Skeletal muscle satellite cell (primary cell): ENCODE measurements around the gene RAPGEF3.

Experiments
- H3K27me3 ChIP-seq: 2 replicates; pipeline ENCODE4 v1.7.0; 2013; ENCODE audit warnings: low read length; ENCODE audit not compliant: control insufficient read depth, insufficient read depth
- H3K36me3 ChIP-seq: 2 replicates; pipeline ENCODE4 v1.7.0; 2013; ENCODE audit warnings: mild to moderate bottlenecking, control low read depth, low read length; ENCODE audit not compliant: insufficient read depth
- H3K4me1 ChIP-seq: 2 replicates; pipeline ENCODE4 v1.7.0; 2013; ENCODE audit warnings: low read length; ENCODE audit not compliant: control insufficient read depth, insufficient read depth
- H3K4me2 ChIP-seq: 2 replicates; pipeline ENCODE4 v1.7.0; 2013; ENCODE audit warnings: mild to moderate bottlenecking, low read length
- H3K4me3 ChIP-seq: 2 replicates; pipeline ENCODE4 v1.7.0; 2013; ENCODE audit warnings: low read length
- H3K9ac ChIP-seq: 2 replicates; pipeline ENCODE4 v1.7.0; 2013; ENCODE audit warnings: mild to moderate bottlenecking, low read depth, low read length, moderate library complexity
- H3K9me3 ChIP-seq: replicated peaks from 2 replicates; pipeline ENCODE4 v1.7.0; 2013; ENCODE audit warnings: mild to moderate bottlenecking, control low read depth, low read length

Gene RAPGEF3

DNA sequence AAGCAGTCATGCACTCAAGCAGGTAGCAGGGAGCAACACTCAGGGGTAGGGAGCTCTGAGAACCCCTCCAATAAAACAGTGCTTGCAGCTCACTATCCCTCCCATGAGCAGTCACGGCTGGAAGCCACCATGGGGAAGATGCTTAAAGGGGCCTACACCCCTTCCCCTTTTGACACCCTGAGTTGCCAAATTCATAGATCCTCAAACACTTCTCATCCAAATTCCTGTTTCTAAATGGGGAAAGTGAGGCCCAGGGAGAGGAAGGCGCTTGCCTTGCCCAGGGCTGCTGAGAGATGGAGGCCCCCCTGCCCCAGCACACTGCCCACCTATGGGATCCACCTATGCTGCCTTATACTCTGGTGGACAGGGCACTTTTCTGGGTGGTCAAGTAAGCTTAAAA lies 26.2 kb downstream of the RAPGEF3 start:
- H3K27me3 ChIP-seq, result no peaks in the 10 kb centered on the region
- H3K4me3 ChIP-seq, result no peak overlapping the region
- no peak overlapping the region for H3K4me2 ChIP-seq
- H3K36me3 ChIP-seq, result no peaks in the 10 kb centered on the region
- no peaks in the 10 kb centered on the region for H3K9me3 ChIP-seq
- H3K9ac ChIP-seq, result no peak overlapping the region
- H3K4me1 ChIP-seq, result peaks cover 51% of the 10 kb centered on the region

DNA sequence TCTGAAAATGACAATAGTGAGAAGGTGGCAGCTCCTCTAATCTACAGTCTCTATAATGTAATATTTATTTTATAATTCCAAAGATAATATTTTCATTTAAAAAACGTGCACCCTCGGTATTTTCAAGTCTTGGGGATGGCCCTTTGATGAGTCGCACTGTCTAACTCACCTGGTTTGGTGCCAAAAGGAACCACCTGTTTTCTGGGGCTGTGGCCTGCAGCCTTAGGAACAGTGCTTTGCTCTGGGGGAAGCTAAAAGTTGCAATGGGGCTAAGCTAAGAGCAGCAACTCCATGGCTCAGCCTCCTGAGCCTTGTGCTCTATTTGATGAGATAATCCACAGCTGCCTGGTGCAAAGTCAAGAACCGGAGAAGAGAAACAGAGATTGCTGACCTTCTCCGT lies 27.0 kb downstream of the RAPGEF3 start:
- H3K9ac ChIP-seq, result no peak overlapping the region
- peaks cover 43% of the 10 kb centered on the region for H3K4me1 ChIP-seq
- no peak overlapping the region for H3K4me2 ChIP-seq
- no peaks in the 10 kb centered on the region for H3K27me3 ChIP-seq
- H3K36me3 ChIP-seq, result no peaks in the 10 kb centered on the region
- no peak overlapping the region for H3K4me3 ChIP-seq
- no peaks in the 10 kb centered on the region for H3K9me3 ChIP-seq

DNA sequence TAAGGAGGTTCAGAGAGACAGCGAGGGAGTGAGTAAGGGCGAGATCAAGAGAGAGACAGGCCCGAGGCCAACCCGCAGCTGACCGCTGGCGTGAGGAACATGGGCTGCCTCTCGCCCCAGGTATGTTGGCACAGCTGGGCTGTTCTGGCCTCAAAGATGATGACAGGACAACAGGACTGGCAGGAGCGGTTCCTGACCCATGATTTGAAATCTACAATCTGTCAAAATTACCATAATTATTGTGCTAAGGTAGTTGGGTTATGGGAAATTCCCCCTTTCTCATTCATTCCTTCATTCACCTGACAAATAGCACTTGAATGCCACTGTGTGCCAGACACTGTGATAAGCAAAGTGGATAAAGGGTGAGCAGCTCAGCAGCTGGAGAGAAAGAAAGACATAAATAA lies 28.3 kb downstream of the RAPGEF3 start:
- Histone ChIP-seq H3K27me3 (no peaks in the 10 kb centered on the region), H3K4me3 (no peak overlapping the region), H3K9ac (no peak overlapping the region), H3K36me3 (no peaks in the 10 kb centered on the region), H3K4me1 (peaks cover 40% of the 10 kb centered on the region), H3K9me3 (no peaks in the 10 kb centered on the region), H3K4me2 (peak overlapping the region; percentile 2)

DNA sequence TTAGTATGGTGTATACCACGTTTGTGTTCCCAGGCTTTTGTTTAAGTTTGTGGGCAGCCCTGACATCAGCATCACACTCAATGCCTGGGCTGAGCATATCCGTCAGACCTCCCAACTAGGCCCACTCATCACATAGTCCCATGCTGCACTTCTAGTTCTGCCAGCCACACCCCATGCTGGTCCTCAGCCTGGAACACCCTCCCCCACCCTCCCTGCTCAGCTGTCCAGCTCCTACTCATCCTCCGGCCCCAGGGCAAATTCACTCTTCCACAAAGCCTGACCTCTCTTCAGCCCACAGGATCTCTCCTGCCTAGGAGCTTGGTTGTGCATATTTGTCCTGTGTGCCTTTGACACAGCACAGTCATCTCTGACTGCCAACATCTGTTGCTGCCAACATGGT lies 29.4 kb downstream of the RAPGEF3 start:
- Histone ChIP-seq H3K36me3 (no peaks in the 10 kb centered on the region), H3K4me1 (peaks cover 34% of the 10 kb centered on the region), H3K4me2 (peak overlapping the region; percentile 31), H3K9ac (no peak overlapping the region), H3K9me3 (no peaks in the 10 kb centered on the region), H3K4me3 (no peak overlapping the region), H3K27me3 (no peaks in the 10 kb centered on the region)

DNA sequence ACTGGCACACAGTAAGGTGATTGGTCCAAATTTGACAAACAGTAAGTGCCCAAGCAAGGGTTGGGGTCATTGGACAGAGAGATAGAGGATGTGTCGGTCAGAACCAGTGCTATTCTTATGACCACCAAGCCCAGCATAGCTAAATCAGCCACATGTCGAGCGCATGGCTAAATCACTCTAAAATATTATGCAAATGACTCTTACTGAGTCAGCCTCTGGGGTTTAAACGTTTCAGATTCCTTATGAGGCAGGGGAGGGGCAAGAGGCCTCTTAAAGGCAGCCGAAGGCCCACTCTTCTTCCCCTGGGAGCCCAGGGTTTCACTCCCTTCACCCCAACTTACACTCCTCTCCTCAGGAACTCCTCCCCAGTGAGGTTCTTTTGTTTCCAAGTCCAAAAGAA lies 32.8 kb downstream of the RAPGEF3 start:
- Histone ChIP-seq H3K9me3 (no peaks in the 10 kb centered on the region), H3K36me3 (no peaks in the 10 kb centered on the region), H3K4me3 (no peak overlapping the region), H3K27me3 (no peaks in the 10 kb centered on the region), H3K9ac (no peak overlapping the region), H3K4me1 (peaks cover 34% of the 10 kb centered on the region), H3K4me2 (peak overlapping the region; percentile 34)

DNA sequence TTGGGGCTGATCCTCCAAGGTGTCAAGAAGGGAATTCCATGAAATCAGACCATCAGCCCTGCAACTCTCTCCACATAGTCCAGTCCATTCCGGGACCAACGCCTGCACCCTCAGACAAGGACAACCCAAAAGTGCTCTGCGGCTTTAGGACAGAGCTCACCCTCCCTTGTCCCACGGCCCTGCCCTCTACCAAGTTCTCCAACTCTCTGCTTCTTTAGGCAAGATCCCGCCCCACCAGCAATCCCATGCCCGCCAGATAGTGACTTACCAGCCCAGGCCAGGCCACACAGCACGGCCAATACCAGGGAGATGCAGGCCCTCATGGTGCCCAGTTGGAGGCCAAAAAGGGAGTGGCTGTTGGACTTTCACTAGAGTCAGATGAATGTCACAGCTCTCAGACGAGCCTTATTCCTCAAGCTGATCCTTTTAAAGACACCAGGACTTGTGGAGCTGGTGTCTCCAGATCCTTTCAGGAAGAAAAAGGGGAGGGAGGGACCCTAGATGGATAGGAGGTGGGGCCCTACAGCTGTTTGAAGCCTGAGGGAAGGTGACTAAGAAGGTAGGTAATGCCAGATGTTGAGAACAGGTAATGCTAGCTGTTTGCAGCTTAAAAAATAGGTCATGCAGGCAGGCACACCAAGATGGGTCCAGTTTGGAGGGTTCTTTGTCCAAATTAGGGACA lies 33.4 kb downstream of the RAPGEF3 start, which contains the start of gene ENDOU:
ENDOU (minus strand) TSS at position 400 of the 682 bp plus-strand sequence; CDS start at position 323, 77 bp downstream.
- H3K4me3 ChIP-seq, result no peak within 1 kb of the TSS
- H3K9ac ChIP-seq, result no peak within 1 kb of the TSS
- no peaks in the 10 kb centered on the region for H3K9me3 ChIP-seq
- no peaks in the 10 kb centered on the region for H3K36me3 ChIP-seq
- peaks cover 27% of the 10 kb centered on the region for H3K4me1 ChIP-seq
- peak within 1 kb of the TSS; percentile 34 for H3K4me2 ChIP-seq
- H3K27me3 ChIP-seq, result no peaks in the 10 kb centered on the region

DNA sequence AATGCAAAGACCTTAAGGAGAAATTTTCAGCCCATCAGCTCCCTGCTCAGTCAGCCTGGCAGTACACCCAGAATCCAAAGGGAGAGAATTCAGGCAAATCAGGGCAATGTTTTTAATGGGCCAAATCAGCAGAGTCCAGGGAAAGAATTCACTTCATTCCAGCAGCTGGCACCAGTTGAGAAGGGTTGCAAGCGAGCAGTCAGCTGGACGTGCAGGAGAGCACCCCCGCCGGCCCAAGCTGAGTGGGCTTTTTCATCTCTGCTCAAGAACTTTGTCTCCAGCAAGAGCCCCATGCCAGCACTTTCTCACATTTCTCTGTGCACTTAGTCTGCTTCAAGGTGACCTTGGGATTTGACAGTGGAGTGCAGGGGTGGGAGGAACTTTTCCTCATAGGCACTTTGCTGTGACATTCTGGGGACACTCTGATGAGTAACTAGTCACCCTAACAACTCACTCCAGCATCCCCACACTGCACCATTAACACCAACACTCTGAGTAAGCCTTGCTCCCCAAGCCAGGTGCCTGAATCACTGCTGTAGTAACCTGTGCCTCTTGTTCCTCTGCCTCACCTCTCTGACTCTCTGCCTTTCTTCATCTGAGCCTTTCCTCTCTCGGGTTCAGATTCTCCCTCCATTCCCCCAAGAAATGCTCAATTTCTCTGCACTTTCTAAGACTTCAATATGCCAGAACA lies 35.6 kb downstream of the RAPGEF3 start:
- no peaks in the 10 kb centered on the region for H3K36me3 ChIP-seq
- no peaks in the 10 kb centered on the region for H3K27me3 ChIP-seq
- no peak overlapping the region for H3K9ac ChIP-seq
- H3K9me3 ChIP-seq, result no peaks in the 10 kb centered on the region
- H3K4me3 ChIP-seq, result no peak overlapping the region
- H3K4me2 ChIP-seq, result no peak overlapping the region
- H3K4me1 ChIP-seq, result peaks cover 11% of the 10 kb centered on the region

DNA sequence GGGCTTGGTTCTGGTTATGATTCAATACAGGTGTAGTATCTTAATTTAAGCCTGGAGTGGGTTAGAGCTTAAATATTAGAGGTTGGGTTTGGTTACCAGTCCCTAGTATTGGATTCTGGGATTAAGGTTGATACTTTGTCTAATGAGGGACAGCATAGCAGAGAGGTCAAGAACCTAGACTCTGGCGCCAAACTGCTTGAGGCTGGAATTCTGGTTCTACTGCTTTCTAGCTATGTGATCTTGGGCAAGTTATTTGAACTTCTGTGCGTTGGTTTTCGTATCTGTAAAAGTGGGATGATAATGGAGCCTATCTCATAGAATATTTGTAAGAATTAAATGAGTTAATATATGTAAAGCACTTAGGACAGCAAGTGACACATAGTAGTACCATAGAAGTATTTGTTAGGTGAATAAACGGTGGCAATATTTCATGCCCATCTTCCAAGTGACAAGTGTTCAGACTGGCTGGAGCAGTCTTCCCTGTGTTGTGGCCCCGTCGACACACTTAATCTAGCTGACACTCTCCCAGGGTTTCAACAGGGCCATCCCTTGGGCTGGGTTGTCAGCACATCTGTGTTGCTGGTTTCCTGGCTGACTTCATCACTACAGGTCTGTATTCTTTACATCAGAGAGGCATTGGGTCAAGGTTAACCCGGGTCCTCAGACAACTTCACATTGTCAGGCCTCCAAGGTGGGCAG lies 36.4 kb downstream of the RAPGEF3 start:
- Histone ChIP-seq H3K27me3 (no peaks in the 10 kb centered on the region), H3K9me3 (no peaks in the 10 kb centered on the region), H3K9ac (no peak overlapping the region), H3K36me3 (no peaks in the 10 kb centered on the region), H3K4me3 (no peak overlapping the region), H3K4me1 (peaks cover 18% of the 10 kb centered on the region), H3K4me2 (no peak overlapping the region)

DNA sequence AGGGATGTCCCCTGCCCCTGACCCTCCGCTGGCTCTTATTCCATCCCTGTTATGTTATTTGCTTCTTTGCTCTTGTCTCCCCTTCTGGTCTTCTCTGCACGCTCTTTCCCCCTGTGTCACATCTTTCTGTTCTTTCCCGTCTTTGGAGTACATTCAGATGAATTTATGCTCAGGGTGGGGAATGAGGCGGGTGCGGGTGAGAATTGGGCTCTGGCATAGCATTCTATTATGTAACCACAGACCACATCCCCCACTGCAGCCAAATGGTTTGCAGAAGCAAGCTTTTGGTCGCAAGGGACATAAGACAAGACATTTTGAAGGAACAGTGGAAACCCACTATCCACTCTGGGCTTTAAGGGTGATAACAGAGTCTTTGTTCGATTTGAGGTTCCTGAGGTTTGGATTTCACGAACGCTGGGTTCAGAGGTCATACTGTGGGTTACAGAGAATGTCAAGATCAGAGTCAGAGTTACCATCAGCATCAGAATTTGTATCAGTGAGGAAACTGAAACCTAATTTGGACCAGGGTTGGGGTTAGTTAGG lies 37.2 kb downstream of the RAPGEF3 start:
- Histone ChIP-seq H3K4me2 (no peak overlapping the region), H3K4me1 (peaks cover 20% of the 10 kb centered on the region), H3K9ac (no peak overlapping the region), H3K27me3 (no peaks in the 10 kb centered on the region), H3K36me3 (no peaks in the 10 kb centered on the region), H3K9me3 (no peaks in the 10 kb centered on the region), H3K4me3 (no peak overlapping the region)

DNA sequence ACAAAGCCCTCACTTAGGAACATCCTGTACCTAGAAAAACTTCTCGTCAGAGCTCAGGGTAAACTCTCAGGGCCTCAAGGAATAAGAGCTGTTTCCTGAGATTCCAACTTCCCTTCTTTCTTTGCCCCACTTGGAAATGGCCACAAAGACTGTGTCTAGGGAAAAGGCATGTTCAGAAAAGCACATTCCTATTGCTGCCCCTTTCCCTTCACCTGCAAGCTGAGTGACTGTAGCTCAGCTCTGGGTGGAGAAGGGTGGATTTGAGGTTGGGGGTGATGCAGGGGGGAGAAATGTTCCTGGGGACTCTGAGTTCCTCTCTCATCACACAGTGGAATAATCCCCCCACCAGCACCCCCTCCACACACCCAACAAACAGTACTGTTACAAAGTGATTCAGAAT lies 40.1 kb downstream of the RAPGEF3 start:
- Histone ChIP-seq H3K9me3 (no peaks in the 10 kb centered on the region), H3K36me3 (no peaks in the 10 kb centered on the region), H3K27me3 (no peaks in the 10 kb centered on the region), H3K4me1 (peaks cover 14% of the 10 kb centered on the region), H3K9ac (no peak overlapping the region), H3K4me2 (no peak overlapping the region), H3K4me3 (no peak overlapping the region)

DNA sequence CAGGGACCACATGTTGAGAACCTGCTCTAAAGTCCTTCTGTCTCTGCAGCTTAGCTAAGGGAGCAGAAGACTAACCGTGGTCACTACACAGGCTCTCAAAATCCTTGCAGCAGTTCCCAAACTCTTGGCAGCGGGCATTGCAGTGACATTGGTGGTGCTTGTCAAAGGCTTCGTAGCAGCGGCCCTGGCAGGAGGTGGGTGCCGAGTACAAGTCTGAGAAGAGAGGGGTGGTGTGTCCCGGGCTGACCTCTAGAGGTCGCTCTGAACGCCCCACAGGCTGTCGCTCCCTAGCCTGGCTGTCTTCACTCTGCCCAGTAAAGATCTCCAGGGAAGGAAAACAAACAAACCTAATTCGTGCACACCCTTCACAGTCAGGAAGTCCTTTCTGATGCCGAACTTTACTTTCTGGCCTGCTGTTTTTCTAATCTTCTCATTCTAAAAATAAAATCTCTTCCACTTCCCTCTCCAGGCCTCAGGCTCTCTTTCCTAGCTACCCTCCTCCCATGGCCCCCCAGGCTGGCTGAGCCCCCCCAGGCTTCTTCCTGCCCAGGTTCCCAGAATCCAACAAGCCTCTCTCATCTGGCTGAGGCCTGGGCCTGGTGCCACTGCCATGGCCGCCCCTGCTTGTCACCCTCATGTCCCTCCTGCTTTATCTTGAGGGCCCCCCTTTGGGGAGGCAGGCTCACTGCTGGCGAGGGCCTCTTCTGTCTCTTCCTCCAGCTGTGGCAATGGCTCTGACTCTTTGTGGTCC lies 41.1 kb downstream of the RAPGEF3 start:
- Histone ChIP-seq H3K4me3 (no peak overlapping the region), H3K9ac (peak overlapping the region; percentile 74), H3K9me3 (no peaks in the 10 kb centered on the region), H3K27me3 (no peaks in the 10 kb centered on the region), H3K4me2 (peak overlapping the region; percentile 41), H3K4me1 (peaks cover 14% of the 10 kb centered on the region), H3K36me3 (no peaks in the 10 kb centered on the region)
